KOPT-K1 (cell line): ENCODE data around the gene TACSTD2.
"Not testable (repeated sequence)": the region's sequence is repeated elsewhere in the genome, so short reads cannot be mapped to it uniquely, and the experiment has no call there.

Experiments
- H3K27ac ChIP-seq: fragments of 200-600 bp; sonication (generic); 2 replicates; pipeline ENCODE4 v1.5.1; 2016; ENCODE audit warnings: antibody characterized with exemption, mild to moderate bottlenecking, low read depth, low read length; ENCODE audit not compliant: poor library complexity, severe bottlenecking
- H3K36me3 ChIP-seq: fragments of 200-600 bp; sonication (generic); 2 replicates; pipeline ENCODE4 v1.5.1; 2017; ENCODE audit warnings: antibody characterized with exemption, mild to moderate bottlenecking, low read length, moderate library complexity; ENCODE audit not compliant: insufficient read depth
- H3K9me3 ChIP-seq: fragments of 200-600 bp; sonication (generic); 2 replicates; pipeline ENCODE4 v1.5.1; 2017; ENCODE audit warnings: antibody characterized with exemption, low read length, mild to moderate bottlenecking; ENCODE audit not compliant: insufficient read depth, poor library complexity, severe bottlenecking

The TACSTD2 gene

GRCh38 chr1:58577654-58578030 lies 590 bp upstream of the TACSTD2 start:
- H3K36me3 ChIP-seq = no peaks in the 10 kb centered on the region
- H3K9me3 ChIP-seq = no peaks in the 10 kb centered on the region
- no peak overlapping the region for H3K27ac ChIP-seq

GRCh38 chr1:58576325-58576726 lies 726 bp downstream of the TACSTD2 start:
- no peaks in the 10 kb centered on the region for H3K36me3 ChIP-seq

GRCh38 chr1:58575551-58576324 lies 1.3 kb downstream of the TACSTD2 start:
- H3K9me3 ChIP-seq = no peaks in the 10 kb centered on the region
- H3K36me3 ChIP-seq = no peaks in the 10 kb centered on the region
- H3K27ac ChIP-seq = no peak overlapping the region

More at GRCh38 chr1:58576325-58576726, 726 bp downstream of the TACSTD2 start:
- Histone ChIP-seq H3K27ac (no peak overlapping the region), H3K9me3 (no peaks in the 10 kb centered on the region)

GRCh38 chr1:58574816-58575215 lies 2.2 kb downstream of the TACSTD2 start:
- Histone ChIP-seq H3K36me3 (no peaks in the 10 kb centered on the region), H3K27ac (no peak overlapping the region)

GRCh38 chr1:58573705-58574591 lies 3.1 kb downstream of the TACSTD2 start:
- Histone ChIP-seq H3K36me3 (no peaks in the 10 kb centered on the region), H3K27ac (no peak overlapping the region), H3K9me3 (no peaks in the 10 kb centered on the region)

More at GRCh38 chr1:58574816-58575215, 2.2 kb downstream of the TACSTD2 start:
- no peaks in the 10 kb centered on the region for H3K9me3 ChIP-seq

- H3K9me3 ChIP-seq = no peaks in the 10 kb centered on the region
- H3K27ac ChIP-seq = no peak overlapping the region
- no peaks in the 10 kb centered on the region for H3K36me3 ChIP-seq
Measured at GRCh38 chr1:58573138-58573537, 3.9 kb downstream of the TACSTD2 start.

- no peaks in the 10 kb centered on the region for H3K9me3 ChIP-seq
- no peaks in the 10 kb centered on the region for H3K36me3 ChIP-seq
- no peak overlapping the region for H3K27ac ChIP-seq
Measured at GRCh38 chr1:58572690-58573089, 4.4 kb downstream of the TACSTD2 start.

- H3K36me3 ChIP-seq = no peaks in the 10 kb centered on the region
- H3K27ac ChIP-seq = no peak overlapping the region
- no peaks in the 10 kb centered on the region for H3K9me3 ChIP-seq
Measured at GRCh38 chr1:58571616-58572015, 5.4 kb downstream of the TACSTD2 start.

GRCh38 chr1:58570817-58571216 lies 6.2 kb downstream of the TACSTD2 start:
- no peaks in the 10 kb centered on the region for H3K36me3 ChIP-seq
- H3K9me3 ChIP-seq = no peaks in the 10 kb centered on the region
- no peak overlapping the region for H3K27ac ChIP-seq

GRCh38 chr1:58570094-58570493 lies 7.0 kb downstream of the TACSTD2 start:
- H3K9me3 ChIP-seq = no peaks in the 10 kb centered on the region
- no peaks in the 10 kb centered on the region for H3K36me3 ChIP-seq
- H3K27ac ChIP-seq = no peak overlapping the region

GRCh38 chr1:58568911-58569310 lies 8.1 kb downstream of the TACSTD2 start:
- no peaks in the 10 kb centered on the region for H3K9me3 ChIP-seq
- no peaks in the 10 kb centered on the region for H3K36me3 ChIP-seq
- no peak overlapping the region for H3K27ac ChIP-seq

GRCh38 chr1:58568271-58568860 lies 8.7 kb downstream of the TACSTD2 start:
- no peaks in the 10 kb centered on the region for H3K9me3 ChIP-seq
- no peak overlapping the region for H3K27ac ChIP-seq
- no peaks in the 10 kb centered on the region for H3K36me3 ChIP-seq

- Histone ChIP-seq H3K9me3 (no peaks in the 10 kb centered on the region), H3K27ac (no peak overlapping the region), H3K36me3 (no peaks in the 10 kb centered on the region)
Measured at GRCh38 chr1:58566339-58566738, 10.7 kb downstream of the TACSTD2 start.

- H3K9me3 ChIP-seq = peaks cover 13% of the 10 kb centered on the region
- not testable (repeated sequence) for H3K36me3 ChIP-seq, H3K27ac ChIP-seq
Measured at GRCh38 chr1:58563715-58564114, 13.3 kb downstream of the TACSTD2 start.

GRCh38 chr1:58561633-58562032 lies 15.4 kb downstream of the TACSTD2 start:
- peaks cover 13% of the 10 kb centered on the region for H3K9me3 ChIP-seq
- no peaks in the 10 kb centered on the region for H3K36me3 ChIP-seq
- H3K27ac ChIP-seq = no peak overlapping the region
